ENCODE measurements around the gene AREG. TPM values are rescaled to one million over a fixed set of nuclear protein-coding genes. Genes with fewer than 3 reads are reported as not detected.
A peak's percentile ranks its signal among the peaks of the same experiment; 100 is the strongest.

AREG gene
- total and polyA plus RNA-seq, 4 experiments from 2014 or later: 0.44 to 8.3 (median 0.96) TPM

GRCh38 chr4:74456849-74457395 is 12.0 kb downstream of the AREG start:
- intact Hi-C loops (cut with micrococcal nuclease): no loop called here
- Histone ChIP-seq H3K36me3 (ENCODE audit: insufficient read depth, low read length) (no peaks in the 10 kb centered on the region), H3K9me3 (ENCODE audit: control insufficient read depth in 1 of 2, low read length in 2 of 2) (no peaks in the 10 kb centered on the region), H3K4me3 (ENCODE audit: low read length in 2 of 2) (no peak overlapping the region), H3K27me3 (ENCODE audit: insufficient read depth, low read length) (no peaks in the 10 kb centered on the region), H3K4me1 (ENCODE audit: insufficient read depth, low read length) (no peaks in the 10 kb centered on the region), H3K27ac (ENCODE audit: low read depth, low read length) (no peak overlapping the region)
- Mint-ChIP-seq H3K4me3 (no peak overlapping the region), H3K4me1 (no peaks in the 10 kb centered on the region), H3K36me3 (peaks cover 0 to 7% of the 10 kb centered on the region in 2 donors), H3K27ac (no peak overlapping the region), H3K9me3 (peaks cover 0 to 12% (median 8%) of the 10 kb centered on the region in 8 donors), H3K27me3 (peaks cover 1 to 5% of the 10 kb centered on the region in 2 donors)
- DNase-seq: no peak
- POLR2A ChIA-PET (ENCODE audit: partially characterized antibody): no interaction called here
- CTCF ChIA-PET (ENCODE audit: partially characterized antibody): interaction anchor here (1.3 kb wide), 1 partner anchor 78 kb away, joined by 3 read pairs; no protein-coding TSS in a partner anchor

- no peaks in the 10 kb centered on the region for H3K4me1 ChIP-seq (ENCODE audit: insufficient read depth, low read length)
- no peaks in the 10 kb centered on the region for H3K36me3 ChIP-seq (ENCODE audit: insufficient read depth, low read length)
- no peak overlapping the region for H3K4me3 ChIP-seq (ENCODE audit: low read length in 2 of 2)
- H3K27me3 ChIP-seq (ENCODE audit: insufficient read depth, low read length): no peaks in the 10 kb centered on the region
- Mint-ChIP-seq H3K9me3 (peaks cover 0 to 12% (median 8%) of the 10 kb centered on the region in 8 donors), H3K4me3 (peak overlapping the region in 1 of 8 donors; percentile 3), H3K36me3 (no peaks in the 10 kb centered on the region), H3K4me1 (no peaks in the 10 kb centered on the region), H3K27ac (no peak overlapping the region), H3K27me3 (peaks cover 1 to 2% of the 10 kb centered on the region in 2 donors)
- no peaks in the 10 kb centered on the region for H3K9me3 ChIP-seq (ENCODE audit: control insufficient read depth in 1 of 2, low read length in 2 of 2)
- ChIA-PET POLR2A (ENCODE audit: partially characterized antibody) (no interaction called here), CTCF (ENCODE audit: partially characterized antibody) (no interaction called here)
- intact Hi-C loops (cut with micrococcal nuclease): no loop called here
- H3K27ac ChIP-seq (ENCODE audit: low read depth, low read length): no peak overlapping the region
- no peak for DNase-seq
Measured at GRCh38 chr4:74460833-74461232, 15.9 kb downstream of the AREG start.

- CTCF ChIA-PET (ENCODE audit: partially characterized antibody): interaction anchor here (1.4 kb wide), 1 partner anchor 34 kb away, joined by 3 read pairs; no protein-coding TSS in a partner anchor
- POLR2A ChIA-PET (ENCODE audit: partially characterized antibody): no interaction called here
- Mint-ChIP-seq H3K36me3 (no peaks in the 10 kb centered on the region), H3K4me1 (no peaks in the 10 kb centered on the region), H3K9me3 (peaks cover 0 to 12% (median 8%) of the 10 kb centered on the region in 8 donors), H3K4me3 (no peak overlapping the region), H3K27me3 (peaks cover 0 to 2% of the 10 kb centered on the region in 2 donors), H3K27ac (no peak overlapping the region)
- no peak overlapping the region for H3K27ac ChIP-seq (ENCODE audit: low read depth, low read length)
- no peak overlapping the region for H3K4me3 ChIP-seq (ENCODE audit: low read length in 2 of 2)
- H3K36me3 ChIP-seq (ENCODE audit: insufficient read depth, low read length): no peaks in the 10 kb centered on the region
- no peaks in the 10 kb centered on the region for H3K27me3 ChIP-seq (ENCODE audit: insufficient read depth, low read length)
- intact Hi-C loops (cut with micrococcal nuclease): no loop called here
- no peaks in the 10 kb centered on the region for H3K9me3 ChIP-seq (ENCODE audit: control insufficient read depth in 1 of 2, low read length in 2 of 2)
- H3K4me1 ChIP-seq (ENCODE audit: insufficient read depth, low read length): no peaks in the 10 kb centered on the region
- DNase-seq: no peak
Measured at GRCh38 chr4:74463123-74463522, 18.2 kb downstream of the AREG start.

GRCh38 chr4:74464291-74464690 is 19.4 kb downstream of the AREG start:
- H3K4me1 Mint-ChIP-seq: no peaks in the 10 kb centered on the region
- H3K4me3 ChIP-seq (ENCODE audit: low read length in 2 of 2): no peak overlapping the region
- peaks cover 0 to 12% (median 7%) of the 10 kb centered on the region in 8 donors for H3K9me3 Mint-ChIP-seq
- no peak overlapping the region for H3K27ac Mint-ChIP-seq
- H3K36me3 Mint-ChIP-seq: no peaks in the 10 kb centered on the region
- ChIA-PET CTCF (ENCODE audit: partially characterized antibody) (interaction anchor here (0.9 kb wide), 1 partner anchor 11 kb away, joined by 3 read pairs; no protein-coding TSS in a partner anchor), POLR2A (ENCODE audit: partially characterized antibody) (no interaction called here)
- no peak for DNase-seq
- peaks cover 0 to 2% of the 10 kb centered on the region in 2 donors for H3K27me3 Mint-ChIP-seq
- H3K4me1 ChIP-seq (ENCODE audit: insufficient read depth, low read length): no peaks in the 10 kb centered on the region
- H3K27me3 ChIP-seq (ENCODE audit: insufficient read depth, low read length): no peaks in the 10 kb centered on the region
- intact Hi-C loops (cut with micrococcal nuclease): no loop called here
- no peaks in the 10 kb centered on the region for H3K9me3 ChIP-seq (ENCODE audit: control insufficient read depth in 1 of 2, low read length in 2 of 2)
- no peak overlapping the region for H3K27ac ChIP-seq (ENCODE audit: low read depth, low read length)
- no peak overlapping the region for H3K4me3 Mint-ChIP-seq
- no peaks in the 10 kb centered on the region for H3K36me3 ChIP-seq (ENCODE audit: insufficient read depth, low read length)

- peaks cover 2% of the 10 kb centered on the region in 2 donors for H3K27me3 Mint-ChIP-seq
- no peak overlapping the region for H3K27ac Mint-ChIP-seq
- DNase-seq: no peak
- no peak overlapping the region for H3K4me3 ChIP-seq (ENCODE audit: low read length in 2 of 2)
- H3K4me3 Mint-ChIP-seq: no peak overlapping the region
- no peaks in the 10 kb centered on the region for H3K36me3 ChIP-seq (ENCODE audit: insufficient read depth, low read length)
- no peaks in the 10 kb centered on the region for H3K9me3 Mint-ChIP-seq
- no peak overlapping the region for H3K27ac ChIP-seq (ENCODE audit: low read depth, low read length)
- no peaks in the 10 kb centered on the region for H3K9me3 ChIP-seq (ENCODE audit: control insufficient read depth in 1 of 2, low read length in 2 of 2)
- ChIA-PET POLR2A (ENCODE audit: partially characterized antibody) (no interaction called here), CTCF (ENCODE audit: partially characterized antibody) (no interaction called here)
- no peaks in the 10 kb centered on the region for H3K4me1 Mint-ChIP-seq
- H3K36me3 Mint-ChIP-seq: no peaks in the 10 kb centered on the region
- no peaks in the 10 kb centered on the region for H3K4me1 ChIP-seq (ENCODE audit: insufficient read depth, low read length)
- no peaks in the 10 kb centered on the region for H3K27me3 ChIP-seq (ENCODE audit: insufficient read depth, low read length)
- intact Hi-C loops (cut with micrococcal nuclease): no loop called here
Measured at GRCh38 chr4:74466242-74466641, 21.3 kb downstream of the AREG start.

GRCh38 chr4:74471264-74471663 is 26.3 kb downstream of the AREG start:
- POLR2A ChIA-PET (ENCODE audit: partially characterized antibody): no interaction called here
- no peaks in the 10 kb centered on the region for H3K4me1 ChIP-seq (ENCODE audit: insufficient read depth, low read length)
- DNase-seq: no peak
- no peaks in the 10 kb centered on the region for H3K4me1 Mint-ChIP-seq
- no peak overlapping the region for H3K27ac ChIP-seq (ENCODE audit: low read depth, low read length)
- CTCF ChIA-PET (ENCODE audit: partially characterized antibody): no interaction called here
- H3K36me3 Mint-ChIP-seq: no peaks in the 10 kb centered on the region
- H3K27me3 Mint-ChIP-seq: peaks cover 17% of the 10 kb centered on the region in 2 donors
- no peaks in the 10 kb centered on the region for H3K9me3 ChIP-seq (ENCODE audit: control insufficient read depth in 1 of 2, low read length in 2 of 2)
- no peak overlapping the region for H3K27ac Mint-ChIP-seq
- no peaks in the 10 kb centered on the region for H3K36me3 ChIP-seq (ENCODE audit: insufficient read depth, low read length)
- H3K4me3 ChIP-seq (ENCODE audit: low read length in 2 of 2): no peak overlapping the region
- H3K9me3 Mint-ChIP-seq: no peaks in the 10 kb centered on the region
- intact Hi-C loops (cut with micrococcal nuclease): no loop called here
- H3K27me3 ChIP-seq (ENCODE audit: insufficient read depth, low read length): no peaks in the 10 kb centered on the region
- no peak overlapping the region for H3K4me3 Mint-ChIP-seq

- no peaks in the 10 kb centered on the region for H3K36me3 ChIP-seq (ENCODE audit: insufficient read depth, low read length)
- H3K4me3 ChIP-seq (ENCODE audit: low read length in 2 of 2): no peak overlapping the region
- H3K27ac ChIP-seq (ENCODE audit: low read depth, low read length): no peak overlapping the region
- DNase-seq: no peak
- Mint-ChIP-seq H3K4me1 (no peaks in the 10 kb centered on the region), H3K4me3 (no peak overlapping the region), H3K27ac (no peak overlapping the region), H3K27me3 (peaks cover 16 to 18% of the 10 kb centered on the region in 2 donors), H3K9me3 (no peaks in the 10 kb centered on the region), H3K36me3 (no peaks in the 10 kb centered on the region)
- intact Hi-C loops (cut with micrococcal nuclease): no loop called here
- POLR2A ChIA-PET (ENCODE audit: partially characterized antibody): no interaction called here
- CTCF ChIA-PET (ENCODE audit: partially characterized antibody): interaction anchor here (0.7 kb wide), 1 partner anchor 11 kb away, joined by 3 read pairs; no protein-coding TSS in a partner anchor
- H3K9me3 ChIP-seq (ENCODE audit: control insufficient read depth in 1 of 2, low read length in 2 of 2): no peaks in the 10 kb centered on the region
- H3K4me1 ChIP-seq (ENCODE audit: insufficient read depth, low read length): no peaks in the 10 kb centered on the region
- no peaks in the 10 kb centered on the region for H3K27me3 ChIP-seq (ENCODE audit: insufficient read depth, low read length)
Measured at GRCh38 chr4:74473155-74473811, 28.3 kb downstream of the AREG start.
